ENCODE results near the gene RC3H2. TPM values are rescaled to one million over a fixed set of nuclear protein-coding genes. Genes with fewer than 3 reads are reported as not detected.

Gene RC3H2
- total RNA-seq, 1 experiment from 2014 or later = 57.6 TPM

- intact Hi-C loops (cut with micrococcal nuclease; ENCODE audit: unreplicated experiment) = no loop called here
- ATAC-seq (peak; percentile 76), DNase-seq (ENCODE audit: low read depth, low spot score) (no peak)
- Histone ChIP-seq H3K4me1 (ENCODE audit: control insufficient read depth, insufficient read depth, low read length) (peaks cover 11% of the 10 kb centered on the region; the same call in 1 of the 2 replicates), H3K9me3 (ENCODE audit: control insufficient read depth, insufficient read depth, low read depth, low read length) (no peaks in the 10 kb centered on the region), H3K27ac (ENCODE audit: low read length) (peak overlapping the region; percentile 39; the same call in 1 of the 2 replicates), H3K4me3 (ENCODE audit: low read depth in 2 of 2, low read length in 2 of 2) (no peak overlapping the region), H3K27me3 (ENCODE audit: control insufficient read depth, insufficient read depth, low read length) (no peaks in the 10 kb centered on the region), H3K36me3 (ENCODE audit: control insufficient read depth, insufficient read depth, low read length) (no peaks in the 10 kb centered on the region; the same call in 1 of the 2 replicates)
- POLR2A ChIA-PET = no interaction called here
- CTCF ChIA-PET = no interaction called here
- no peak for TF ChIP-seq POLR2AphosphoS5 (IDR thresholded peaks at IDR 0.05; ENCODE audit: low read depth, low read length)
- TF ChIP-seq REST (IDR thresholded peaks at IDR 0.05; ENCODE audit: insufficient read depth in 1 of 2, low read depth in 2 of 2, low read length in 1 of 2) = no peak
- TF ChIP-seq SIN3A (IDR thresholded peaks at IDR 0.05; ENCODE audit: borderline replicate concordance, insufficient read depth, low read depth, low read length) = no peak
- TF ChIP-seq CTCF (IDR thresholded peaks at IDR 0.05) = no peak
- no peak for TF ChIP-seq TCF7L2 (IDR thresholded peaks at IDR 0.05; ENCODE audit: low read depth, low read length)
- in situ Hi-C loops (cut with HindIII; ENCODE audit: low pct_unique_long_range_greater_than_20kb, low sequenced_read_pairs) = no loop called here
- no TSS peak for BruUV-seq (replicated peaks)
Measured at GRCh38 chr9:122954253-122954691, 49.1 kb upstream of the RC3H2 start.

- POLR2A ChIA-PET = no interaction called here
- intact Hi-C loops (cut with micrococcal nuclease; ENCODE audit: unreplicated experiment) = no loop called here
- H3K9me3 ChIP-seq (ENCODE audit: control insufficient read depth, insufficient read depth, low read depth, low read length) = no peaks in the 10 kb centered on the region
Measured at GRCh38 chr9:122951056-122951455, 45.9 kb upstream of the RC3H2 start.

More at GRCh38 chr9:122951056-122951455, 45.9 kb upstream of the RC3H2 start:
- no peaks in the 10 kb centered on the region; the same call in 1 of the 2 replicates for H3K36me3 ChIP-seq (ENCODE audit: control insufficient read depth, insufficient read depth, low read length)
- no peak overlapping the region for H3K4me3 ChIP-seq (ENCODE audit: low read depth in 2 of 2, low read length in 2 of 2)
- no peak overlapping the region for H3K27ac ChIP-seq (ENCODE audit: low read length)
- BruUV-seq (replicated peaks) = no TSS peak
- no peaks in the 10 kb centered on the region for H3K27me3 ChIP-seq (ENCODE audit: control insufficient read depth, insufficient read depth, low read length)
- DNase-seq (ENCODE audit: low read depth, low spot score) (no peak), ATAC-seq (no peak)
- in situ Hi-C loops (cut with HindIII; ENCODE audit: low pct_unique_long_range_greater_than_20kb, low sequenced_read_pairs) = no loop called here
- H3K4me1 ChIP-seq (ENCODE audit: control insufficient read depth, insufficient read depth, low read length) = peaks cover 14% of the 10 kb centered on the region
- TF ChIP-seq TCF7L2 (IDR thresholded peaks at IDR 0.05; ENCODE audit: low read depth, low read length) (no peak), CTCF (IDR thresholded peaks at IDR 0.05) (no peak), POLR2AphosphoS5 (IDR thresholded peaks at IDR 0.05; ENCODE audit: low read depth, low read length) (no peak), REST (IDR thresholded peaks at IDR 0.05; ENCODE audit: insufficient read depth in 1 of 2, low read depth in 2 of 2, low read length in 1 of 2) (no peak), SIN3A (IDR thresholded peaks at IDR 0.05; ENCODE audit: borderline replicate concordance, insufficient read depth, low read depth, low read length) (no peak)
- CTCF ChIA-PET = no interaction called here

Measured in Panc1 (cell line).